Measurements from ENCODE around the gene ZBTB16.

- TF ChIP-seq, protein P1, sequence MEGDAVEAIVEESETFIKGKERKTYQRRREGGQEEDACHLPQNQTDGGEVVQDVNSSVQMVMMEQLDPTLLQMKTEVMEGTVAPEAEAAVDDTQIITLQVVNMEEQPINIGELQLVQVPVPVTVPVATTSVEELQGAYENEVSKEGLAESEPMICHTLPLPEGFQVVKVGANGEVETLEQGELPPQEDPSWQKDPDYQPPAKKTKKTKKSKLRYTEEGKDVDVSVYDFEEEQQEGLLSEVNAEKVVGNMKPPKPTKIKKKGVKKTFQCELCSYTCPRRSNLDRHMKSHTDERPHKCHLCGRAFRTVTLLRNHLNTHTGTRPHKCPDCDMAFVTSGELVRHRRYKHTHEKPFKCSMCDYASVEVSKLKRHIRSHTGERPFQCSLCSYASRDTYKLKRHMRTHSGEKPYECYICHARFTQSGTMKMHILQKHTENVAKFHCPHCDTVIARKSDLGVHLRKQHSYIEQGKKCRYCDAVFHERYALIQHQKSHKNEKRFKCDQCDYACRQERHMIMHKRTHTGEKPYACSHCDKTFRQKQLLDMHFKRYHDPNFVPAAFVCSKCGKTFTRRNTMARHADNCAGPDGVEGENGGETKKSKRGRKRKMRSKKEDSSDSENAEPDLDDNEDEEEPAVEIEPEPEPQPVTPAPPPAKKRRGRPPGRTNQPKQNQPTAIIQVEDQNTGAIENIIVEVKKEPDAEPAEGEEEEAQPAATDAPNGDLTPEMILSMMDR (IDR thresholded peaks at IDR 0.05): no peak
- no peak for TF ChIP-seq POLR2A (IDR thresholded peaks at IDR 0.05)
Measured at GRCh38 chr11:114290503-114291235, 231.2 kb downstream of the ZBTB16 start.

Measured in uterus (tissue), 2 donors.